Progenitor cell of endocrine pancreas (in vitro differentiated cells): ENCODE results near the gene FXYD2. TPM values are rescaled to one million over a fixed set of nuclear protein-coding genes. Genes with fewer than 3 reads are reported as not detected.

ENCODE experiments used
- DNase-seq: peaks from one replicate; pipeline ENCODE4 v3.0.0; 2021; ENCODE audit warnings: low spot score; ENCODE audit not compliant: unreplicated experiment
- H3K27ac Mint-ChIP-seq: 2 replicates; pipeline ENCODE4 v1.8.0; 2021; ENCODE audit warnings: mild to moderate bottlenecking, moderate library complexity, mixed read lengths
- H3K27me3 Mint-ChIP-seq: 2 replicates; pipeline ENCODE4 v1.8.0; 2021; ENCODE audit warnings: mixed read lengths
- H3K36me3 Mint-ChIP-seq: 2 replicates; pipeline ENCODE4 v1.8.0; 2022; ENCODE audit warnings: mixed read lengths; ENCODE audit not compliant: insufficient read depth
- H3K4me1 Mint-ChIP-seq: 2 replicates; pipeline ENCODE4 v1.8.0; 2021; ENCODE audit warnings: low read depth, mixed read lengths
- H3K4me3 Mint-ChIP-seq: 2 replicates; pipeline ENCODE4 v1.8.0; 2021; ENCODE audit warnings: low read depth, mild to moderate bottlenecking, moderate library complexity, mixed read lengths
- H3K9me3 Mint-ChIP-seq: 2 replicates; pipeline ENCODE4 v1.8.0; 2021; ENCODE audit warnings: low read depth, mixed read lengths
- CTCF ChIP-seq: fragments of 200-600 bp; sonication (generic); IDR thresholded peaks from one replicate; pipeline ENCODE4 v1.5.0; 2021; ENCODE audit warnings: antibody characterized with exemption, mild to moderate bottlenecking; ENCODE audit not compliant: unreplicated experiment
- long read RNA-seq: library from polyadenylated mRNA; unstranded; transcript quantifications from one replicate; pipeline ENCODE4 v2.0.0, GENCODE V29; 2020
- total RNA-seq: library from RNA; stranded (reverse); gene quantifications from 2 replicates; pipeline ENCODE4 v1.2.1, GENCODE V29; 2021

FXYD2 gene
- 7.4 and 7.7 TPM in 2 replicates for total RNA-seq
- long read RNA-seq, partial matches to known transcripts, result 0 of 1 reads
- long read RNA-seq, other reads (novel, unspliced or antisense), result 0 of 1 reads

GRCh38 chr11:117824571-117825537 is at the start of gene FXYD2:
Gene FXYD2 (minus strand): TSS chr11:117824744. CDS start chr11:117824678, 66 bp downstream.
- no peak for DNase-seq
- H3K27ac Mint-ChIP-seq, result no peak within 1 kb of the TSS
- H3K9me3 Mint-ChIP-seq, result no peaks in the 10 kb centered on the region
- TF ChIP-seq CTCF, result no peak
- peaks cover 34% of the 10 kb centered on the region for H3K4me1 Mint-ChIP-seq
- peaks cover 7% of the 10 kb centered on the region for H3K27me3 Mint-ChIP-seq
- H3K4me3 Mint-ChIP-seq, result no peak within 1 kb of the TSS
- H3K36me3 Mint-ChIP-seq, result no peaks in the 10 kb centered on the region

- Mint-ChIP-seq H3K27me3 (peaks cover 56% of the 10 kb centered on the region), H3K27ac (no peak overlapping the region), H3K4me3 (no peak overlapping the region), H3K9me3 (no peaks in the 10 kb centered on the region), H3K36me3 (no peaks in the 10 kb centered on the region), H3K4me1 (peaks cover 32% of the 10 kb centered on the region)
- TF ChIP-seq CTCF, result no peak
- no peak for DNase-seq
Observed at GRCh38 chr11:117873828-117874125, 49.2 kb upstream of the FXYD2 start.

DNA sequence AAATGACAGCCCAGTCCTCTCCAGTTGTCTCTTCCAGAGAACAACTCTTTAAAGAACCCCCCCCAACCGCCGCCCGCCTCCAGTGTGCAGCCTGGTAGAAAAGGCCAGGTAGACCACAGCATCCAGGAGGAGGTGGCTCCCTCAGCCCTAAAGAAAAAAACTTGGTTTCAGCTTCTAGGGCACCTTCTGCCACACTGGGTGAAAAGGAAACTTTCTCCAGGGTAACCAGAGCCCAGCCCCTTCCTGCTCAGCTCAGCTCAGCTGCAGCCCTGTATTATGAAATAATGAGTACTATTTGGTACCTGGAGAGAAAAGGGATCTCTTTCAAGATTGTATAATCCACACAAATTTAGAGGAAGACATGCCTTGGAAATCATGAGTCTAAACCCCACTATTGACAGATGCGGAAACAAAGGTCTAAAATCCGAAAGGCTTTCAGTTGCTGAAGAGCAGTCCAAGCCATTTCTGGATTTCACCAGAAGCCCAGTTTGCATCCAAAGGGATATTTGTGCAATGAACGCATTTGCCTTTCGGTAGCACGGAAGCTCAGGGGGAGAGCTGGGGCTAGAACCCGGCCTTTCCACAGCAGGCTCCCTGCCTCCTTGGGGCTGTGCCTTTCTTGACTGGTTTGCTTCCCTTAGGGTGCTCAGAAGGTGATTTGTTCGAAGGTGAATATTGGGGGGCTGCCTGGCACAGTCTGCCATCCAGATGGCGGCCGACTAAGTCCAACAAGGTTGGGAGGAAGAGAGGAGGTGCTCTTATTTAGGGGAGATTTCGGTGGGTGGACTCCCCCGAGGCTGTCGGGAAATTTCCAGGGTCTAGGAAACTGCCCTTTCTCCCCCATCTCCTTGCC is 48.7 kb upstream of the FXYD2 start:
- DNase-seq, result no peak
- TF ChIP-seq CTCF, result no peak
- H3K27ac Mint-ChIP-seq, result no peak overlapping the region
- peaks cover 36% of the 10 kb centered on the region for H3K4me1 Mint-ChIP-seq
- H3K9me3 Mint-ChIP-seq, result no peaks in the 10 kb centered on the region
- H3K36me3 Mint-ChIP-seq, result no peaks in the 10 kb centered on the region
- no peak overlapping the region for H3K4me3 Mint-ChIP-seq
- peaks cover 50% of the 10 kb centered on the region for H3K27me3 Mint-ChIP-seq

DNA sequence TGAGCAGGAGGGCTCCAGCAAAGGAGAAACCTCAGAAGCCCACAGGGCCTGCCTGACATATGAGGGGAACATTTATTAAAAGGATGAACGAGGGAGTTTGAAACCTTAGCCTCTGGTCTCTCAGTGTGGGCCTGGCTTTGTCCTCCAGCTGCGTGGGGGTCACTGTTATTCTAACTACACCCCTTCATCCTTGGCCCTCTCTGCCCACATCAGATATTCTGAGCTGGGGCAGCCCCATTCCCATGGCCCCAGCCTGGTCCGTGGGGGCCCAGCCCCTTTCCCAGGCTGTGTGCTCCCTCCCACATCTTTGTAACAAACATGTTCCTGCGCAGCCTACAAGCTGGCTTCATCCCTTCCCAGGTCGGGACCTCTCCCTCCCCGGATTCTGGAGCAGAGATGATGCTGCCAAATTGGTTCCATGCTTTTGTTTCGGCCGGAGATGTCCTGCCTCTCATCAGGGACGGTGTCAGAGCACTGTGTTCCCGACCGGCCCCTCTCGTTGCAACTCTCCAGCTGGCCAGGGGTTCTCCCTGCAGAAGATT is 47.9 kb upstream of the FXYD2 start:
- TF ChIP-seq CTCF, result no peak
- no peak for DNase-seq
- H3K27me3 Mint-ChIP-seq, result peaks cover 45% of the 10 kb centered on the region
- H3K9me3 Mint-ChIP-seq, result no peaks in the 10 kb centered on the region
- peaks cover 36% of the 10 kb centered on the region for H3K4me1 Mint-ChIP-seq
- H3K27ac Mint-ChIP-seq, result no peak overlapping the region
- no peaks in the 10 kb centered on the region for H3K36me3 Mint-ChIP-seq
- no peak overlapping the region for H3K4me3 Mint-ChIP-seq

DNA sequence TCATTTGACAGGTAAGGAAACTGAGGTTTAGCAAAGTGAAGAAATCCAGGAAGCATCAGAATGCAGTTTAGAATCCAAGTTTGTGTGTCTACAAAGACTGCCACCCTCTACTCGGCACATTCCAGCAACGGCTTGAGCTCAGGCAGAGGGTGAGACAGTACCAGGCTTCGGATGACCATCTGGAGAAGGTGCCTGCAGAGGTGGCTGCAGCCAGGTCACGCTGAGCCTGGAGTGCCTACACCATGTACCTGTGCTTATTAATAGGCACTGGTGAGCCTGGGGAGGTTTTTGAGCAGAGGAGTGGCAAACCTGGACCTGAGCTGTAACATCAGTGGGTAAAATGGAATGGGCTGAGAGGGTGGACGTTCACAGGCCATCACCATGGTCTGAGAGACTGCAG is 47.2 kb upstream of the FXYD2 start:
- no peak overlapping the region for H3K4me3 Mint-ChIP-seq
- H3K27ac Mint-ChIP-seq, result no peak overlapping the region
- H3K9me3 Mint-ChIP-seq, result no peaks in the 10 kb centered on the region
- TF ChIP-seq CTCF, result no peak
- H3K4me1 Mint-ChIP-seq, result peaks cover 29% of the 10 kb centered on the region
- DNase-seq, result no peak
- no peaks in the 10 kb centered on the region for H3K36me3 Mint-ChIP-seq
- H3K27me3 Mint-ChIP-seq, result peaks cover 40% of the 10 kb centered on the region
